ENCODE data around the gene TCHHL1. TPM values are rescaled to one million over a fixed set of nuclear protein-coding genes. Genes with fewer than 3 reads are reported as not detected.

Gene TCHHL1
- total and polyA plus RNA-seq, 10 of the 15 experiments (the other 5 are each of a cell fraction or from before 2014, with no cell fraction given) = not detected

DNA sequence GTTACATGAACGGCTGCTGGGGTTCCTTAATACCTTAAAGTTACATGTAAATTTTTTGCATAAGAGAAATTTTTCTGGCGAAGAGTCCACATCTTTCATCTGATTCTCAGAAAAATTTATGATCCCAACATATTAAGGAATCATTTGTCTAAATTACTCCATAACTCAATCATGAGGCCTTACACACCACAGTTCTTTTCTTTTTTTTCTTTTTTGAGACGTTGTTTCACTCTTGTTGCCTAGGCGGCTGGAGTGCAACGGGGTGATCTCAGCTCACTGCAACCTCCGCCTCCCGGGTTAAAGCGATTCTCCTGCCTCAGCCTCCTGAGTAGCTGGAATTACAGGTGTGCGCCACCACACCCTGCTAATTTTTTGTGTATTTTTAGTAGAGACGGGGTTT lies 50.0 kb downstream of the TCHHL1 start:
- 73% methylated on average over 10 of the region's 10 CpGs for WGBS (ENCODE audit: insufficient coverage, insufficient replicate concordance, low lambda C conversion rate, missing lambda C conversion rate)
- no peaks in the 10 kb centered on the region for H4K20me1 ChIP-seq (ENCODE audit: control insufficient read depth, insufficient read depth)
- H3K4me1 ChIP-seq (ENCODE audit: control insufficient read depth, insufficient read depth, low read length) = peaks cover 16% of the 10 kb centered on the region
- no peaks in the 10 kb centered on the region; a peak in 1 of 4 replicates for H3K27me3 ChIP-seq (replicated peaks in 1 of 2; ENCODE audit: control insufficient read depth in 2 of 2, insufficient read depth in 2 of 2, low read length in 1 of 2)
- no peak overlapping the region for H3K4me3 ChIP-seq
- TF ChIP-seq, protein P1, sequence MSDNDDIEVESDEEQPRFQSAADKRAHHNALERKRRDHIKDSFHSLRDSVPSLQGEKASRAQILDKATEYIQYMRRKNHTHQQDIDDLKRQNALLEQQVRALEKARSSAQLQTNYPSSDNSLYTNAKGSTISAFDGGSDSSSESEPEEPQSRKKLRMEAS (IDR thresholded peaks at IDR 0.05; ENCODE audit: low read depth, low read length) = no peak
- TF ChIP-seq EZH2 (IDR thresholded peaks at IDR 0.05; ENCODE audit: borderline replicate concordance, control insufficient read depth, low read depth, low read length) = no peak
- no peak for TF ChIP-seq NFXL1 (IDR thresholded peaks at IDR 0.05; ENCODE audit: borderline replicate concordance)
- TF ChIP-seq STAT3 (IDR thresholded peaks at IDR 0.05; ENCODE audit: low read depth, low read length) = no peak
- no peaks in the 10 kb centered on the region for H3K36me3 ChIP-seq (ENCODE audit: control insufficient read depth in 2 of 2, insufficient read depth in 2 of 2, low read length in 1 of 2)
- ChIA-PET RAD21 (ENCODE audit: unreplicated experiment) (no interaction called here), POLR2A (no interaction called here), CTCF (interaction anchor here (0.9 to 2.6 kb wide), 2 partner anchors 13 to 14 kb away, joined by 3 to 8 read pairs; no protein-coding TSS in a partner anchor), SMC1A (ENCODE audit: uncharacterized antibody, unreplicated experiment) (no interaction called here)
- no TSS peak for BruUV-seq (replicated peaks)
- in situ Hi-C loops (cut with MboI) (no loop called here), intact Hi-C loops (cut with micrococcal nuclease; ENCODE audit: unreplicated experiment) (no loop called here)
- FAIRE-seq (no peak), DNase-seq (ENCODE audit: low read depth, low spot score) (no peak), ATAC-seq (no peak)
- no peak overlapping the region for H3K27ac ChIP-seq (ENCODE audit: control insufficient read depth, insufficient read depth)
- H3K4me2 ChIP-seq (ENCODE audit: control insufficient read depth, insufficient read depth) = no peak overlapping the region
- no peak overlapping the region for H2AFZ ChIP-seq (ENCODE audit: control insufficient read depth, low read depth, low read length)
- no peaks in the 10 kb centered on the region for H3K79me2 ChIP-seq (ENCODE audit: control insufficient read depth, insufficient read depth, low read length)
- no peak overlapping the region for H3K9ac ChIP-seq (ENCODE audit: control insufficient read depth, insufficient read depth, low read length)
- no peaks in the 10 kb centered on the region for H3K9me3 ChIP-seq (replicated peaks; ENCODE audit: control insufficient read depth, insufficient read depth, low read length)

DNA sequence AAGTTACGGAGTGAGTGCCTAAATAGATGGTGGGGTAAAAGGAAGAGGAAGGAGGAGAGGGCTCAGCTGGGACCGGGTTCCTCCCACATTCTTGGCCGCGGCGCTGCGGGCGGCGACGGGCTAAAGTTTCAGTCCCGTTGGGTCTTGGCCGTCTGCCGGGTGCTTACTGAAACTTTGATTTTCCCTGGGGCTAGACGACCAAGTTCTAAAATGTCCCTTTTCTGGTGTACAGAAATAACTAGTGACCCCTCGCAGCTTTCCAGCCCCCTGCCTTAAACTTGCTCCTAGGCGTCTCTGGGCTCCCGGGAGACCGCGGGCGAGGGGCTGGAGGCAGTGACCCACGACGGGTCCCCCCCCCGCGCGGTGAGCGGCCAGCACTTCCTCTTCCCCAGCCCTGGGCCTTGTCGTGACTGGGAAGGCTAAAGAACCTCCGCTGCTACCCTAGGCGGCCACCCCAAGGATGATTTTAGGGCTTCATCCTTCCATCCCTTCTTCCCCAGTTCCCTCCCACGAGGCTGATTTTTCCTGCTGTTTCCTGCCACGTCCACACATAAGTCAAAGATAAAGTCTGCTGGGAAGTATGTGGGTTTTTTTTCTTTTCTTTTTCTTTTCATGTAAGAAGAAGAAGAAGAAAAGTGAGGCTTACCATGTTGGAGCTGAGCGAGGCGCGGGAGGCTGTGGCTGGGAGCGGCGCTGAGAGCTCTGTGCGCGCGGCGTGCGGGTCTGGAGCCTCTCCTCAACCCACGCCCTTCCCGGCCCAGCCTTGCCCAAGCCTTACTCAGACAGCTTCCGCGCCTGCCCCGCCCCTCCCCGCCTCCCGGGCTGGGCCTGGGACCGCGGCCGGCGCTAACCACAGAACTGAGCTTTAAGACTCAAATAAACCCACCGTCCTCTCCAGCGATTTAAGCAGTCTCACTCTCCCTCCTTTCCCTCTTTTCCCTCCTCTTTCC lies 52.3 kb downstream of the TCHHL1 start, which contains the start of gene S100A11:
Gene S100A11 (minus strand): TSS at position 738 of the 950 bp plus-strand sequence. CDS start 89 bp downstream, at position 649.
- ATAC-seq (peak; percentile 79), FAIRE-seq (no peak), DNase-seq (ENCODE audit: low read depth, low spot score) (peak; percentile 13)
- Histone ChIP-seq H3K4me3 (peak within 1 kb of the TSS; percentile 69), H3K27ac (ENCODE audit: control insufficient read depth, insufficient read depth) (peak within 1 kb of the TSS; percentile 32), H3K4me1 (ENCODE audit: control insufficient read depth, insufficient read depth, low read length) (peaks cover 16% of the 10 kb centered on the region), H3K9me3 (replicated peaks; ENCODE audit: control insufficient read depth, insufficient read depth, low read length) (no peaks in the 10 kb centered on the region), H3K36me3 (ENCODE audit: control insufficient read depth in 2 of 2, insufficient read depth in 2 of 2, low read length in 1 of 2) (no peaks in the 10 kb centered on the region), H3K27me3 (replicated peaks in 1 of 2; ENCODE audit: control insufficient read depth in 2 of 2, insufficient read depth in 2 of 2, low read length in 1 of 2) (no peaks in the 10 kb centered on the region; a peak in 1 of 4 replicates), H3K9ac (ENCODE audit: control insufficient read depth, insufficient read depth, low read length) (peak within 1 kb of the TSS; percentile 49; the same call in 1 of the 2 replicates), H3K79me2 (ENCODE audit: control insufficient read depth, insufficient read depth, low read length) (no peaks in the 10 kb centered on the region), H3K4me2 (ENCODE audit: control insufficient read depth, insufficient read depth) (peak within 1 kb of the TSS; percentile 79), H4K20me1 (ENCODE audit: control insufficient read depth, insufficient read depth) (no peaks in the 10 kb centered on the region), H2AFZ (ENCODE audit: control insufficient read depth, low read depth, low read length) (peak within 1 kb of the TSS; percentile 49)
- CTCF ChIA-PET = interaction anchor here (0.5 to 4.2 kb wide), 6 partner anchors 10 to 422 kb away, joined by 3 to 40 read pairs (median 3); no protein-coding TSS in a partner anchor
- SMC1A ChIA-PET (ENCODE audit: uncharacterized antibody, unreplicated experiment) = interaction anchor here (0.7 kb wide), 1 partner anchor 1466 kb away, joined by 3 read pairs; no protein-coding TSS in a partner anchor
- in situ Hi-C loops (cut with MboI) (no loop called here), intact Hi-C loops (cut with micrococcal nuclease; ENCODE audit: unreplicated experiment) (no loop called here)
- BruUV-seq (replicated peaks) = TSS peak; percentile 78
- POLR2A ChIA-PET = no interaction called here
- under 1% methylated on average over 53 of the region's 53 CpGs for WGBS (ENCODE audit: insufficient coverage, insufficient replicate concordance, low lambda C conversion rate, missing lambda C conversion rate)
- RAD21 ChIA-PET (ENCODE audit: unreplicated experiment) = interaction anchor here (0.6 kb wide), 1 partner anchor 12 kb away, joined by 3 read pairs; no protein-coding TSS in a partner anchor
- TF ChIP-seq EED (IDR thresholded peaks at IDR 0.05; ENCODE audit: low read depth) = peak; percentile 31; the same call in 1 of the 2 replicates
- TF ChIP-seq TCF12 (IDR thresholded peaks at IDR 0.05; ENCODE audit: low read depth, low read length) = peak; percentile 51; the same call in 1 of the 2 replicates
- TF ChIP-seq ZBTB40 (IDR thresholded peaks at IDR 0.05; ENCODE audit: borderline replicate concordance) = no peak
- no peak for TF ChIP-seq RBBP5 (conservative IDR thresholded peaks at IDR 0.05)
- TF ChIP-seq SIX5 (IDR thresholded peaks at IDR 0.05; ENCODE audit: low read depth, low read length, severe bottlenecking) = no peak
- no peak for TF ChIP-seq TAF1 (IDR thresholded peaks at IDR 0.05; ENCODE audit: borderline replicate concordance, low read depth, low read length)
- TF ChIP-seq IKZF2 (IDR thresholded peaks at IDR 0.05) = 0 out of 4 replicates have a peak, but pooled peaks of 1 of the 2 experiments have one; percentile 17
